HG02840 (cell line): ENCODE data around the gene TAF5L.
"Not testable (repeated sequence)": the region's sequence is repeated elsewhere in the genome, so short reads cannot be mapped to it uniquely, and the experiment has no call there.

ENCODE experiments used
- ATAC-seq: cut with Tn5 transposase; IDR thresholded peaks from one replicate; pipeline ENCODE4 v1.9.1; 2021; ENCODE audit warnings: mild to moderate bottlenecking, moderate library complexity, moderate number of reproducible peaks; ENCODE audit not compliant: unreplicated experiment, low FRiP score

The TAF5L gene

GRCh38 chr1:229574679-229575442 lies 51.1 kb downstream of the TAF5L start:
- no peak for ATAC-seq

GRCh38 chr1:229572286-229572685 lies 53.6 kb downstream of the TAF5L start:
- ATAC-seq, result no peak

- no peak for ATAC-seq
Observed at GRCh38 chr1:229570891-229571516, 54.9 kb downstream of the TAF5L start.

GRCh38 chr1:229570305-229570704 lies 55.6 kb downstream of the TAF5L start:
- ATAC-seq, result no peak

- no peak for ATAC-seq
Observed at GRCh38 chr1:229567109-229567868, 58.6 kb downstream of the TAF5L start.

- no peak for ATAC-seq
Observed at GRCh38 chr1:229563701-229564100, 62.2 kb downstream of the TAF5L start.

GRCh38 chr1:229563241-229563640 lies 62.7 kb downstream of the TAF5L start:
- ATAC-seq, result no peak

- ATAC-seq, result no peak
Observed at GRCh38 chr1:229562686-229563085, 63.2 kb downstream of the TAF5L start.

GRCh38 chr1:229561141-229561540 lies 64.8 kb downstream of the TAF5L start:
- no peak for ATAC-seq

- not testable (repeated sequence) for ATAC-seq
Observed at GRCh38 chr1:229560124-229560523, 65.8 kb downstream of the TAF5L start.

- ATAC-seq, result not testable (repeated sequence)
Observed at GRCh38 chr1:229559336-229559801, 66.6 kb downstream of the TAF5L start.

GRCh38 chr1:229558460-229559335 lies 67.2 kb downstream of the TAF5L start, which contains the start of gene ABCB10:
ABCB10 (minus strand) TSS chr1:229558707; CDS start chr1:229558652, 55 bp downstream.
- peak; percentile 80 for ATAC-seq

- peak; percentile 42 for ATAC-seq
Observed at GRCh38 chr1:229557913-229558414, 68.0 kb downstream of the TAF5L start.

GRCh38 chr1:229557200-229557850 lies 68.6 kb downstream of the TAF5L start:
- ATAC-seq, result no peak

GRCh38 chr1:229554886-229555621 lies 70.9 kb downstream of the TAF5L start:
- no peak for ATAC-seq

GRCh38 chr1:229553621-229554130 lies 72.2 kb downstream of the TAF5L start:
- ATAC-seq, result no peak

GRCh38 chr1:229552732-229553131 lies 73.2 kb downstream of the TAF5L start:
- ATAC-seq, result no peak

GRCh38 chr1:229550812-229551567 lies 74.9 kb downstream of the TAF5L start:
- no peak for ATAC-seq
